ENCODE results near the gene NAALADL2. TPM values are rescaled to one million over a fixed set of nuclear protein-coding genes. Genes with fewer than 3 reads are reported as not detected.

NAALADL2 gene
- polyA plus RNA-seq, 3 donors: not detected

- Histone ChIP-seq H3K4me3 (replicated peaks in 1 of 3; ENCODE audit: low read depth in 2 of 3, low read length in 3 of 3) (no peak overlapping the region), H3K4me2 (replicated peaks; ENCODE audit: extremely low read depth, low read length, poor library complexity, severe bottlenecking) (no peak overlapping the region), H2AFZ (ENCODE audit: insufficient read depth, low read depth, low read length, poor library complexity, severe bottlenecking) (no peak overlapping the region), H3K27ac (ENCODE audit: low read depth in 1 of 2, low read length in 2 of 2) (no peak overlapping the region), H3K79me2 (ENCODE audit: insufficient read depth, low read length) (no peaks in the 10 kb centered on the region), H3K36me3 (replicated peaks in 1 of 2; ENCODE audit: control insufficient read depth in 1 of 2, insufficient read depth in 2 of 2, low read length in 2 of 2) (no peaks in the 10 kb centered on the region), H3K9ac (ENCODE audit: insufficient read depth, low read length, poor library complexity, severe bottlenecking) (no peak overlapping the region), H3K27me3 (ENCODE audit: control insufficient read depth in 2 of 2, insufficient read depth in 2 of 2, low read length in 2 of 2) (no peaks in the 10 kb centered on the region), H3K9me3 (replicated peaks in 1 of 2; ENCODE audit: control insufficient read depth in 1 of 2, insufficient read depth in 1 of 2, low read length in 2 of 2) (peaks cover 8 to 19% of the 10 kb centered on the region in 2 donors), H4K20me1 (ENCODE audit: insufficient read depth, low read length) (no peaks in the 10 kb centered on the region), H3K4me1 (ENCODE audit: control insufficient read depth in 1 of 2, insufficient read depth in 2 of 2, low read length in 2 of 2) (no peaks in the 10 kb centered on the region)
- DNase-seq: no peak
- TF ChIP-seq, protein P1, sequence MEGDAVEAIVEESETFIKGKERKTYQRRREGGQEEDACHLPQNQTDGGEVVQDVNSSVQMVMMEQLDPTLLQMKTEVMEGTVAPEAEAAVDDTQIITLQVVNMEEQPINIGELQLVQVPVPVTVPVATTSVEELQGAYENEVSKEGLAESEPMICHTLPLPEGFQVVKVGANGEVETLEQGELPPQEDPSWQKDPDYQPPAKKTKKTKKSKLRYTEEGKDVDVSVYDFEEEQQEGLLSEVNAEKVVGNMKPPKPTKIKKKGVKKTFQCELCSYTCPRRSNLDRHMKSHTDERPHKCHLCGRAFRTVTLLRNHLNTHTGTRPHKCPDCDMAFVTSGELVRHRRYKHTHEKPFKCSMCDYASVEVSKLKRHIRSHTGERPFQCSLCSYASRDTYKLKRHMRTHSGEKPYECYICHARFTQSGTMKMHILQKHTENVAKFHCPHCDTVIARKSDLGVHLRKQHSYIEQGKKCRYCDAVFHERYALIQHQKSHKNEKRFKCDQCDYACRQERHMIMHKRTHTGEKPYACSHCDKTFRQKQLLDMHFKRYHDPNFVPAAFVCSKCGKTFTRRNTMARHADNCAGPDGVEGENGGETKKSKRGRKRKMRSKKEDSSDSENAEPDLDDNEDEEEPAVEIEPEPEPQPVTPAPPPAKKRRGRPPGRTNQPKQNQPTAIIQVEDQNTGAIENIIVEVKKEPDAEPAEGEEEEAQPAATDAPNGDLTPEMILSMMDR (IDR thresholded peaks at IDR 0.05): no peak
- no peak overlapping the region for H3K27ac Mint-ChIP-seq
- no CpG with 5 or more reads among the region's 1 CpG for WGBS (ENCODE audit: insufficient coverage)
- peaks cover 2 to 17% (median 11%) of the 10 kb centered on the region in 7 donors for H3K9me3 Mint-ChIP-seq
- H3K27me3 Mint-ChIP-seq (ENCODE audit: low read depth in 3 of 3): peaks cover 0 to 2% (median 0%) of the 10 kb centered on the region in 3 donors
- H3K36me3 Mint-ChIP-seq: no peaks in the 10 kb centered on the region
- no peak overlapping the region for H3K4me3 Mint-ChIP-seq
- intact Hi-C loops (cut with micrococcal nuclease): no loop called here
- no peaks in the 10 kb centered on the region for H3K4me1 Mint-ChIP-seq
Measured at GRCh38 chr3:174844746-174845145, 14.4 kb upstream of the NAALADL2 start.

DNA sequence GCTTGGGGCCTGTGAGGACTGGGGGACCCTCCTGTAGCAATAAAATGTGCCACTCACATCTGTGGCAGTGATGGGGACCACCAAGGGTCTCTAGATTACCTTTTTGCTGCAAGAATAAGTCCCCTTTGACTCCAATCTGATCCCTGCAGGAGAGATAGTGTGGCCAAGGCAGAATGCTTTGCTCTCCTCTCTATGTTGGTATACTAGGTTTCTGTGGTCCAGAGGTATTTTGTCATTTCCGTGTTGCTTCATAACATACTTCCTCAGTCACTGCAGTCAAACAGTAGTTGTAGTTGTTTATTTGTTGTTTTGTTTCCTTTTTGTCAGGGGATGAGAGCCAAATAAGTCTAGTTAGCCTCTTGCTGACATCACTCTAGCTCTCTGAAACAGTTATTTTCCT lies 13.1 kb upstream of the NAALADL2 start:
- Histone ChIP-seq H3K4me2 (replicated peaks; ENCODE audit: extremely low read depth, low read length, poor library complexity, severe bottlenecking) (no peak overlapping the region), H4K20me1 (ENCODE audit: insufficient read depth, low read length) (no peaks in the 10 kb centered on the region), H3K27ac (ENCODE audit: low read depth in 1 of 2, low read length in 2 of 2) (no peak overlapping the region), H3K9me3 (replicated peaks in 1 of 2; ENCODE audit: control insufficient read depth in 1 of 2, insufficient read depth in 1 of 2, low read length in 2 of 2) (peaks cover 12 to 19% of the 10 kb centered on the region in 2 donors), H3K79me2 (ENCODE audit: insufficient read depth, low read length) (no peaks in the 10 kb centered on the region), H3K36me3 (replicated peaks in 1 of 2; ENCODE audit: control insufficient read depth in 1 of 2, insufficient read depth in 2 of 2, low read length in 2 of 2) (no peaks in the 10 kb centered on the region), H3K4me3 (replicated peaks in 1 of 3; ENCODE audit: low read depth in 2 of 3, low read length in 3 of 3) (no peak overlapping the region), H3K4me1 (ENCODE audit: control insufficient read depth in 1 of 2, insufficient read depth in 2 of 2, low read length in 2 of 2) (no peaks in the 10 kb centered on the region), H2AFZ (ENCODE audit: insufficient read depth, low read depth, low read length, poor library complexity, severe bottlenecking) (no peak overlapping the region), H3K9ac (ENCODE audit: insufficient read depth, low read length, poor library complexity, severe bottlenecking) (no peak overlapping the region), H3K27me3 (ENCODE audit: control insufficient read depth in 2 of 2, insufficient read depth in 2 of 2, low read length in 2 of 2) (no peaks in the 10 kb centered on the region)
- no CpG with 5 or more reads among the region's 1 CpG for WGBS (ENCODE audit: insufficient coverage)
- Mint-ChIP-seq H3K36me3 (no peaks in the 10 kb centered on the region), H3K9me3 (peaks cover 2 to 22% (median 13%) of the 10 kb centered on the region in 7 donors), H3K4me1 (no peaks in the 10 kb centered on the region), H3K27me3 (ENCODE audit: low read depth in 3 of 3) (no peaks in the 10 kb centered on the region), H3K4me3 (no peak overlapping the region), H3K27ac (no peak overlapping the region)
- TF ChIP-seq, protein P1 (IDR thresholded peaks at IDR 0.05): no peak
- intact Hi-C loops (cut with micrococcal nuclease): no loop called here
- no peak for DNase-seq

Measured in CD14-positive monocyte (primary cell).